GM19240 (cell line): Measurements from ENCODE around the gene DNAI2.

Source experiments
- DNase-seq: peaks from one replicate; pipeline ENCODE4 v3.0.0; 2011; ENCODE audit warnings: low spot score; ENCODE audit not compliant: insufficient read length

DNAI2 gene, protein sequence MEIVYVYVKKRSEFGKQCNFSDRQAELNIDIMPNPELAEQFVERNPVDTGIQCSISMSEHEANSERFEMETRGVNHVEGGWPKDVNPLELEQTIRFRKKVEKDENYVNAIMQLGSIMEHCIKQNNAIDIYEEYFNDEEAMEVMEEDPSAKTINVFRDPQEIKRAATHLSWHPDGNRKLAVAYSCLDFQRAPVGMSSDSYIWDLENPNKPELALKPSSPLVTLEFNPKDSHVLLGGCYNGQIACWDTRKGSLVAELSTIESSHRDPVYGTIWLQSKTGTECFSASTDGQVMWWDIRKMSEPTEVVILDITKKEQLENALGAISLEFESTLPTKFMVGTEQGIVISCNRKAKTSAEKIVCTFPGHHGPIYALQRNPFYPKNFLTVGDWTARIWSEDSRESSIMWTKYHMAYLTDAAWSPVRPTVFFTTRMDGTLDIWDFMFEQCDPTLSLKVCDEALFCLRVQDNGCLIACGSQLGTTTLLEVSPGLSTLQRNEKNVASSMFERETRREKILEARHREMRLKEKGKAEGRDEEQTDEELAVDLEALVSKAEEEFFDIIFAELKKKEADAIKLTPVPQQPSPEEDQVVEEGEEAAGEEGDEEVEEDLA

DNA sequence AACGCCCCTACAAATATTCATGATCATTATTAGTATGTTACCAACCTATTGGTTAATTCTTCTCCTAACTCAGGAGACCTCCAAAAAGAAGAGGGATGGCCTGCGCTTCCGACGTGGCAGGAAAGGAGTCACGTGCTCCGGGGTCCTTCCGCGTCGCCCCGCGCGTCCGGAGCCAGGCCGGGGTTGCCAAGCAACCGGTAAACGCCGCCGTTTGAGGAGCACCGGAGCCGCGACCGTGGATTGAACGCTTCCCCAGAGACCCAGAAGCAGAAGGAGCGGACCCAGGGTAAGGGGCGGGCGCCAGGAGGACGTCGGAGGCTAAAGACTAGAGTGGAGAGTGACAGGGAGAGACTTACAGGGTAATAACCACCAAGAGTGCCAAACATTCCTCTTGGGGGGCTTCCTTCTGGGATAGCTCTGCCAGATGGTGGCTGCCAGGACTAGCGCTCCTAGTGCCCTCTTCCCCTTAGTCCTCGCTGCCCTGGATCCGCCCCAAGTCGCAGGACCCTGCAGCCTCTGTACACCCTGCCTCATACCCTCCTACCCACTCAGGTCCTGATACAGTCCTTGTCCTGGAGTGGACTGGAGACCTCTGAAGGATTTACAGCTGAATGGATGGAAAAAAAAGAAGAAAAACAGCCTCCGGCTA lies at the start of gene DNAI2:
Gene DNAI2 (plus strand): TSS at position 175 of the 649 bp plus-strand sequence. CDS start 7,584 bp downstream, outside the sequence.
- DNase-seq, result no peak

DNA sequence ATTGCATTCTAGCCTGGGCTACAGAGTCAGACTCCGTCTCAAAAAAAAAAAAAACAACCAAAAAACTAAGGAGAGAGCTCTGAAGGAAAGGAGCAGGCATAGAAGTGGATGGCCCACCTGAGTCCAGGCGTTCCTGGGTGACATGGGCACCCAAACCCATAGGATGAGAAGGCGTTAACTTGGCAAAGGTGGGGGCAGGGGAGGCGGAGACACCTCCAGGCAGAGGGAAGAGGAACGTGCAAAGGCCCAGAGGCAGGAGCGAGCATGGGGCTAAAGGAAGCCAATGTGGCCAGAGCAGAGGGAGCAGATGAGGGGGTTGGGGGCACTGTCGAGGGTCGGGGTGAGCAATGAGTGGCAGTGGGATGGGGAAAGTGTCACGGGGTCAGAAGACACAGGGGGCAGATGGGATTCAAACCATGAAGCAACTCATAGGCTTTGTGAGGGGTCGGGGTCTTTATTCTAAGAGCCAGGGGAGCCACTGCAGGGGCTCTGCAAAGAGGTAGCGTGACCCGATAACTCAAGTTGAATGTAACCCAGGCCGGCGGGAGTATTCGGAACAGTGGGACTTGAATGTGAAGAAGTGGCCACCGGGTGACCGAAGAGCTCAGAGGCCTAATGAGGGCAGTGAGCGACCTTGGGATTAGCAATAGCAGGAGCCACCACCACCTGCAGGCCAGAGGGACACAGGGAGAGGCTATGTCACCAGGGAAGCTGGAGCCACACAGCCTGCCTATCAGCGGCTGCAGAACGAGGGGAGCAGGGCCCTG lies 48.9 kb upstream of the DNAI2 start:
- DNase-seq, result no peak

DNA sequence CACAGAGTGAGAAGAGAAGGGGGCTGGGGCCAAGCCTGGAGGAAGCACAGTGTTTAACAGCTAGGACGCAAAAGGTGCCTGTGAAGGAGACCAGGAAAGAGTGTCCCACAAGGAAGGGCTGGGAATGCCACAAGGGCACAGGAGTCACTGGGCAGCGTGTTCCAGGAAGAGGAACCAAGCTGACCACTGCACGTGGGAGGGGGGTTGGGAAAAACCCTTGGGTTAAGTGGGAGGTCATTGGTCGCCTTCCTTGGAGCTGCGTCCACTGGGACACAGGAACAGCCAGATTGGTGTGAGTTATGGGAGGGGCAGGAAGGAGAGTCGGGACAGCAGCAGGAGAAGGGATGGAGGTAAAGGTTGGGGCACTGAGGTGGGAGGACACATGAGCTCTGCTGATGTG lies 47.8 kb upstream of the DNAI2 start:
- no peak for DNase-seq

DNA sequence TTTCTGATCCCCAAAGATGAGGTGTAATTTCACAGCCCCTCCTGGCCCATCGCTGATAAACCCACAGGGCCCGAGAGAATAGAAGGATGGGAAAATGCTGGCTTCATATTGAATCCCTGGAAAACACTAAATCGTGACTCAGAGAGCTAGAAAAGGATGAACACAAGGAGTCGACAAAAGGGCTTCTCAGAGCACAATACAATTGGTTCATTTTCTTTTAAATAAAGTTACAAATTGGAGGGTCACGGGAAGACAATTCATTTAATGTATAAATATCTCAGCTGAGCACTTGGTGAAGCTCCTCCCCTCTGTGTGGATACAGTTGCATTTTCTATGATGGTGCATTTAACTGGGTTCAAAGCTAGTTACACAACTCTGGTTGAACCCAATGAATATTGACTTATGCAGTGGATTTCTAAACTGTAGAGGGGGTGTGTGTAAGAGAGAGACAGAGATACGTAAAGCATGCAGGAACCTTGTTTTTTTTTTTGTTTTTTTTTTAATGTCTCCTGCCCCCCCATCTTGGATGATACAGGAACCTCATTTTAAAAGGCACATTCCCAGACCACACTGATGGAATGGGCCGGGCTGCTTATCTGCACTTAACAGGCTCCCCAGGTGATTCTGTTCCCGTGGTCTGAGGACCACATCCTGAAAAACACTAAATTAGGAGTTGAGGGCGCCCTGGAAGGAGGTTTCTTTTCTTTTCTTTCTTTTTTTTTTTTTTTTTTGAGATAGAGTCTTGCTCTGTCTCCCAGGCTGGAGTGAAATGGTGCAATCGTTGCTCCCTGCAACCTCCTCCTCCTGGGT lies 46.6 kb upstream of the DNAI2 start:
- no peak for DNase-seq

DNA sequence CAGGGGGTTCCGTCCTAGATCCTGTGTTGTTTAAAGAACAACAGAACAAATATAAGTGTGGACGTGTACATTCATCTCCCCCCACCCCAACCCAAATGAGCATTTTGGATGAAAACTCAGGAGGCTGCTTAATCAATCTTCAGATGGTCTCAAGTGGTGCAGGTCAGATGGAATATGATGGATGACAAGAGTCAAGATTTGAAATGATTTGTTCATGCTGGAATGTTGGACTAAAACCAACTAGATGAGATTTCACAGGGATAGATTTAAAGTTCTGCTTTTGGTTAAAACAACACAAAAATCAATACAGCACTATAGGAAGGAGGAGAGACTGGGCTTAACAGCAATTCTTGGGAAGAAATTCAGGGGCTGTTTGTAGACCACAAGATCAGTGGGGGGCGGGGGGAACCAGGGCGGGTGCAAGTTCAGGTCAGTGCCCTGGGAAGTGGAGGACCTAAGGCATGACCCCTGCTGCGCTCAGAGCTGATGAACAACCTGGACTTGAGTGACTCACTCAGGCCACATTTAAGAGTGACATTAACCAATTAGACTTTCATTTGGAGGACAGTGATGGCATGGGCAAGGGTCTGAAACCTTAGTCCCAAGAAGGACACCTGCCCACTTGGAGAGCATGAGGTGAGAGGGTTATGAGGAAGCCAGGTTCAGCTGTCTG lies 45.6 kb upstream of the DNAI2 start:
- no peak for DNase-seq

DNA sequence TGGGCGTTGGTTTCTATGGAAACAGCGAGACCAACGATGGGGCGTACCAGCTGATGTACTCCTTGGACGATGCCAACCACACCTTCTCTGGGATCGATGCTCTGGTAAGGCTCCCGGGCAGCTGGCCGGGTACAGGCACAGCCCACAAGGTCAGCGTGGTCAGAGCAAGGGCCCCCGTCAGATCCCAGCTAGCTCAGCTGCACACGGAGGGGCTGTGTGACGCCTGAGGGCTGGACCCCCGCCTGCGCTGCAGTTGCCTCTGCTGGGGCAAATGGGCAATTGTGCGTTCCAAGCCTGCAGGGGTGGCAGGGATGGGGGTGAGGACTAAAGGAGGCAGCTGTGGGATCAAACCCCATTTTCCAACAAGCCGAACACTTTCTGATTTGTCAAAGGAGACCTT lies 43.1 kb upstream of the DNAI2 start:
- no peak for DNase-seq

DNA sequence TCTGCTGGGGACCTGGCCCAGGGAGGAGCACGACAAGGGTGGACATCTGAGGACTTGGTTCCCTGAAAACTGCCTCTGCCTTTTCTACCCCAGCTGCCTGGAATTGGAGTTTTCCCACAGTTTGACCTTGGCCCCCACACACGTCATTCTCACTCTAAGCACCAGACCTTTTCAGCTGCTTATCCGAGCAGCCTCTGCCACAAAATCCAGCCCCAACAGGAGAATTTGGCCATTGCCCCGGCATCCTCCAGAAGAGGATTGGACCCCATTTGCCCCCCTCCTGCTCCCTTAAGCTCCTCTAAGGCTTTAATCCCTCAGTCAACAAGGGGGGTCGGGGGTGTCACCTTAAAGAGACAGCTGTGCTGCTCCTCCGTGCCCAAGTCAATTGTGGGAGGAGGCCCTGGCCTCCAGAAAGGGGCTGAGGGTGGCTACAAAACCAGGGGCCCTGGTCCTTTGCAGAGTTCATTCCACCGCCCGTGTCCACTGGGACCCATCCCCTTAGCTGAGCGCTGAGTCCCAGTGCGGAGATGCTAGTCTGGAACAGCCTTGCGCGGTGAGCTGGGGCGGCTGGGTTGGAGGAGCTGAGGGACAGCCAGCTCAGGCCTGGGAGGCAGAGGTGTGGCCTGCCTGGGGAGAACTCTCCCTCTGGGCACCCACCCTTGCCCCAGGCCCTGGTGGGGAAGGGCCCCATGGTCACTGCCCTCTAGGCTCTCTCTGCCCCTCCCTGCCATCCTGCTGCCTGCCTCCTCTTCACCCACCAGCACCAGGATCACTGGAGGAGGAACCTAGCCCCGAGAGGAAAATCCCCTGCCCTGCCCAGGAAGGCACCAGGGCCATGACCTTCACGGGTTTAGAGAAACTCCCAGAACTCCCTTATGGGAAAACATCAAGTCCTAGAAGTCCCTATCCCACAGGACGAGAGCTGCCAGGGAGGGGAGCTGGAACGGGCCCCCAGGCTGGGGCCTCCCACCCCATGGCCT lies 41.8 kb upstream of the DNAI2 start:
- DNase-seq, result no peak

DNA sequence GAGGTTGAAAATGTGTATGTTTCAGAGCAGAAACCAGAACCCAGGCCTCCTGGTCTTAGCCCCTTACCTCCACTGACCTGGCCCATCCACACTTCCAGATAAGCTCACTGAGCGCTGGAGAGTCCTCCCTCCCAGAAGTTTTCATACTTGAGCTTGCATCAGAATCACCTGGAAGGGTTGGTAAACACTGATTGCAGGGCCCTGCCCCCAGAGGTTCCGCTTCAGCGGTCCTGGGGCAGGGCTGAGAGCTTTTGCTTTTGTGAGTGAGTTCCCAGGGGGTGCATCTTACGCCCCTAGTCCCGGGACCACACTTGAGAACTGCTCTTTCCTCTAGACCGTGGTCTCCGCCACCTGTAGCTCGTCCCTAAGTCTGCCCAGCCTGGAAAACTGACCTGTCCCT lies 40.1 kb upstream of the DNAI2 start:
- DNase-seq, result no peak

DNA sequence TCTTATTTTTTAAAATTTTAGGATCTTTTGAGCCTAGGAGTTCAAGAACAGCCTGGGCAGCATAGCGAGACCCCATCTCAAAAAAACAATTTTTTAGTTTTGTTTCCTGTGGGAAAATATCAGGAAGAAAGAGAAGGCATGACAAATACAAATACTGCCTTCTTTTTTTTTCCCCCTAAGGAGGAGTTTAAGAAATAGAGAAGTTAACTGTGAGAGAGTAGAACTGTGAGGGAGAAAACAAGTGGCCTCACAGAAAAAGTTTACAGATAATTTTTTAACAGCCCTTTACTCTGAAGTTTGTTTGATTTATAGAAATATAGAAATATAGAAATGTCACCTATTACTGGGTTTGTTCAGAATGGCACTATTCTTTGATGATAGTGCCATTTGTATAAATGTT lies 39.5 kb upstream of the DNAI2 start:
- no peak for DNase-seq

DNA sequence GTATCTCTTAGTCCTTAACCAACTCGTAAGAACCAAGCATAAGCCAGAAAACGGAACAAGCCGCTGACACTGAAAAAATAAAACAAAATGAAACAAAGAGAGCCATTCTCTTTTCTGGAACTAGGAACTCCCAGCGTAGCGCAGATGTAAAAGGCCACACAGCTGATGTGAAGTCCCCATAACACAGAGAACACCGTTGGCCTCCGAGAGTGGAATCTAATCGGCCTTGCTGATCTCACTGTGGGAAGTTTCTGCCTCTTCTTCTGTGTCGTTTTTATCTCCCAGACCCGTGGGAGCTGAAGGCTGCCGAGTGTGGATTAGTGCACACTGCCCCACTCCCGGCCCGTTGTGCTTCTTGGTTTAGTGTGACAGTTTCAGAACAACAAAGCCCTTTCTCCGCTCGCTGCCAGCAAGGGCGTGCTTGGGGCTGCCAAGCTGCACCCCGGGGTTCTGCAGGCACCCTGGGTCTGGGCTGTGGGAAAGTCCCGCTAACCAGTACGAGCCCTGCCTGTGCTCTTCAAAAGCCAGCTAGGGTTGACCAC lies 38.9 kb upstream of the DNAI2 start:
- DNase-seq, result no peak

DNA sequence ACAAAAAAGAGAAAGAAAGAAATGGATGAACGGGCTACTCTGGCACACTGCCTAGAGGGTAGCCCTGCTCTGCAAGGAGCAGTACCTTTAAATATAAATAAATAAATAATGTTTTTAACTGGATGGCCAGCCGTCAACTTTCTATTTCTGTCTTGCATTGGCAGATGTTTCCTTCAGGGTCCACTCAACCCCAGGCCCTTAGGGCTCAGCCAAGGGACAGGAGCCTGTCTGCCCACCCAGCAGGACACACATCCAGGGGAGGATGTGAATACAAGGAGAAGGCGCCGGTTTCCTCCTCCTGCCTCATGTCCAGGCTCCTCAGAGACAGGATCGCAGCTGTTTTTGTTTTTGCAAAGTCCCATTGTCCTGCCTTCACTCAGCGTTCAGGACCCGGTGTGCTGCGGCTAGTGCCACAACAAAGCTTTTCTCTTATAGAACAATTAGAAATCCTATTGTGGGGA lies 38.1 kb upstream of the DNAI2 start:
- DNase-seq, result no peak

DNA sequence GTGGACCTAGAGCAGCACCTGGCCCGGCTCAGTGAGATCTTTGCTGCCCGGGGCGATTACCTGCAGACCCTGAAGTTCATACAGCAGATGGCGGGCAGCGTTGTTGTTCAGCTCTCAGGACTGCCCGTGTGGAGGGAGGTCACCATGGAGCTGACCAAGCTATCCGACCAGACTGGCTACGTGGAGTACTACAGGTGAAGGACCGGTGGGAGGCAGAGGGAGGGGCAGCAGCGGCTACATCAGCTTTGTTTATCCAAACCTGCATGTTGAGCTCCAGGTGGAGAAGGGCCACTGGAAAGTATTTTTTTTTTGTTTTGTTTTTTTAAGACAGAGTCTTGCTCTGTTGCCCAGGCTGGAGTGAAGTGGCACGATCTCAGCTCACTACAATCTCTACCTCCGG lies 36.7 kb upstream of the DNAI2 start:
- no peak for DNase-seq

DNA sequence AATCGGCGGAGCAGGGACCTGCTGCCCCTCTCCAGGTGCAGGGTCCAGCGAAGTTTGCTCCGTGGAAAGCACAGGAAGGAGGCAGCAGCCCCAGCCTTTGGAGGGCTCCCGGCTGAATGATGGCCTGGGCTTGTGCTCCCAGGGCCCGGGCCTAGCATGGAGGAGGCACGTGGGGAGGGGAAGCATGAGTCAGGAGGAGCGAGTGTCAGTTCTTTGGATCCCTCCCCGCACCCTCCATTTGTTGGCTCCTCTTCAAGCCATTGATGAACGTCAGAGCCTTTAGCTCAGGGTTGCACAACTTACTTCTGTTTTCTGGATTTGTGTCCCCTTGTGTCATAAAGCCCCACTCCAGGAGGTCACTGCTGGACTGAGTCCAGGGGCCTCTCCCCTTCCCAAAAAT lies 34.9 kb upstream of the DNAI2 start:
- DNase-seq, result no peak

DNA sequence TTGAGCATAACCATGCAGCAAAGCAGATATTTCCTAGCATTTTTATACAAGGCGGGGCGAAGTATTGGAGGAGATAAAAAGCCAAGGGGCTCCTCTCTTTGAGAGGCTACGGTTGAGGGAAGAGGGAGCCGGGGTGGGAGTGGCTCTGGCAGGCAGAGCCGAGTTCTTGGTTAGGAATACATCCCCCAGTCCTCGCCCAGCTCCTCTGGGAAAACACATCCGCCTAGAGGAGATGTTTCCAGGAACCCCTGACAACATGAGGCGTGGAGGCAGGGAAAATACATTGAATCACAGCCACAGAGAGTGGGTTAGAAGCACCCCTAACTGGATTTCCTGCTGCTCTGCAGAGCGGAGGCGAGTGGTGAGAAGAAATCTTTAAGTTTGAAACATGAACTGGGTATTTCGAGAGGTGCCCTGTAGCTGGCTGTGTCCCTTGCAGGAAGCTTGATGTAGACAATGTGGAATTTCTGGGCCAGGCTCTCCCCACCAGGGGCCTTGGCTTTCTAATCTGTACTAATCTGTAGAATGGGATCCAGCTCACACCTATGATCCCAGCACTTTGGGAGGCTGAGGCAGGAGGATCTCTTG lies 33.3 kb upstream of the DNAI2 start:
- no peak for DNase-seq

DNA sequence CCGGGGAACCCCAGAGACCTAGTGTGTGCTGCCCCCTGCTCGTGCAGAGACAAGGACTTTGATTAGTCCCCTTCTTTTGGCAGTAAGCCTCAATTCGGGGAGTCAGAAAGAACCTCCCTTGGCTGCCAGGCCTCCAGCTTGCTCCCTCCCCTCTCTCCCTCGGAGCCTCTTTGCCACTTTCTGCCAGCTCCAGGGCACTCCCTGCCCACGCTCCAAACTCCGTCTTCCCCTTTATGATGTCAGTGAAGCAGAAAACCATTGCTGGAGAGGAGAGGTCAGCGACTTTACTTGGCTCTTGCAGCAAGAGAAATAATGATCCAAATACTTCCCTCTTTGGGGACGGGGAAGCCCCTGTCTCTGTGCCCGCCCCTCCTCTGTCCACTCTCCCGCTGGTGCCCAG lies 32.6 kb upstream of the DNAI2 start:
- no peak for DNase-seq

DNA sequence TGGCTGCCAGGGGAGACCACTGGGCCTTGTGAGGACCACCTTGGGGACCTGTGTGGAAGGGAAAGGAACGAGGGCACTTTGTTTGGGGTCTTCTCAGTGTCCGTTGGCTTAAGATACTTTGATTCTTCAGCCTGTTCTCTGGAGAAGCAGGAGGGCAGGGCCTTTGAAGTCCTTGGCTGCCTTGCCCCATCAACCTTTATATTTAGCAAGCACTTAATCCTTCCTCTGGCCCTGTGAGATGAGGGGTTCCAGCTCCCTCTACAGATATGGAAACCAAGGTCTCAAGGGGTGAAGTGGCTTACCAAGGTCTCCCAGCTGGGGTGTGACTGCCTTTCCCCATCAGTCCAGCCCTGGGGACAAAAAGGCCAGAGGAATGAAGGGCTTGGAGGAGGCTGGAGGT lies 32.2 kb upstream of the DNAI2 start:
- DNase-seq, result no peak

DNA sequence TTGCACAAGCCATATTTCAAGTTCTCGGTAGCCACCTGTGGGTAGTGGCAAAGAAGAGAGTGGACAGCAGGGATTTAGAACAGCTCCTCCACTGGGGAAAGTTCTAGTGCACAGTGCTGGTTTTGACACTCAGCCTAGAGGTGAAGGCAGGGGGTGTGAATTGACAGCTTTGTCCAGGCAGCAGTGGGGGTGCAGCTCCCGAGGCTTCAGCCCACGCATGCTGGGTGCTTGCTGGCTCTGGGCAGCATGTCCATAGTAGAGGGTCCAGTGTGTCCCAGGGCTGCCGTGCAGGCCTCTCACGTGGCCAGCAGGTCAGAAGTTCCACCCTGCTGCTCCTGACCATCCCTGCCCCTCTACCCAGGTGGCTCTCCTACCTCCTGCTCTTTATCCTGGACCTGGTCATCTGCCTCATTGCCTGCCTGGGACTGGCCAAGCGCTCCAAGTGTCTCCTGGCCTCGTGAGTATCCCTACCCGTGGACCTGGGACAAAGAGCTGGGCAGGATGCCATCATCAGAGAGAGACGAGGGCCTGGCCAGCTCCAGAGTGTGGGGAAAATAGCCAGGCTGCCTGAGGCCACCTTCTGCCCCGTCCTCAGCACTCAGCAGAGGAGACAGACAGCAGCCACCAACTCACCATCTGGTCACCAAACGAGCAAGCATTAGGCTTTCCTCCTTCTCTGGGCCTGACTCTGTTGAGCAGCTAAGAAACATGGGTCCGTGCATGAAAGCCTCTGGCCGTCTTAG lies 30.9 kb upstream of the DNAI2 start:
- DNase-seq, result no peak

DNA sequence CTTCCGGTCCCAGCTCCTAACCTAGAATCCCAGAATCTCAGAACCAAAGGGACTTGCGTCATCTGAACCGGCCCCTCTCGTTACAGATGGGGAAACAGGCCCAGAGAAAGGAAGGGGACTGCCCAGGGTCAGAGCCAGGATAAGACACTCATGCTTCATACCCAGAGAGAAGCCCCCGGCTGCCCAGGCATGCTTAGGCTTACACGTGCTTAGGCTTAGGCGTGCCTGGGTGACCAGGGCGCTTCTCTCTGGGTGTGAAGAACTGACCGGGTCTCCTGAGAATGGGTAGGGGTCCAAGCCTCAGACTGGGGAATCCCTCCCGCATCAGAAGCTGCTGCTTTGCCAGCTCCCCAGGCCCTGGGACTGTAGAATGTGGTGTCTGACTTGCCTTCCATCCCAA lies 29.9 kb upstream of the DNAI2 start:
- DNase-seq, result no peak
